Nephron progenitor cell (in vitro differentiated cells): ENCODE data around the gene LTK.

Experiments used
- DNase-seq: peaks from one replicate; pipeline ENCODE4 v3.0.0; 2021
- H3K27ac Mint-ChIP-seq: 2 replicates; pipeline ENCODE4 v1.8.0; 2021; ENCODE audit warnings: mild to moderate bottlenecking, moderate library complexity, mixed read lengths
- H3K27me3 Mint-ChIP-seq: 2 replicates; pipeline ENCODE4 v1.8.0; 2021; ENCODE audit warnings: mild to moderate bottlenecking, low read depth, mixed read lengths; ENCODE audit not compliant: poor library complexity
- H3K36me3 Mint-ChIP-seq: 2 replicates; pipeline ENCODE4 v1.8.0; 2021; ENCODE audit warnings: low read depth, mixed read lengths
- H3K4me1 Mint-ChIP-seq: 2 replicates; pipeline ENCODE4 v1.8.0; 2021; ENCODE audit warnings: mixed read lengths
- H3K4me3 Mint-ChIP-seq: 2 replicates; pipeline ENCODE4 v1.8.0; 2021; ENCODE audit warnings: mild to moderate bottlenecking, moderate library complexity, mixed read lengths
- H3K9me3 Mint-ChIP-seq: 2 replicates; pipeline ENCODE4 v1.8.0; 2021; ENCODE audit warnings: mild to moderate bottlenecking, moderate library complexity, mixed read lengths
- CTCF ChIP-seq: fragments of 200-600 bp; sonication (generic); IDR thresholded peaks from 2 replicates; pipeline ENCODE4 v1.5.0; 2021; ENCODE audit warnings: antibody characterized with exemption

The LTK gene

GRCh38 chr15:41482110-41482877 is 31.3 kb downstream of the LTK start:
- DNase-seq: no peak
- Mint-ChIP-seq H3K27ac (no peak overlapping the region), H3K9me3 (no peaks in the 10 kb centered on the region), H3K27me3 (no peaks in the 10 kb centered on the region), H3K4me1 (no peaks in the 10 kb centered on the region), H3K4me3 (no peak overlapping the region), H3K36me3 (peaks cover 64% of the 10 kb centered on the region)
- no peak for TF ChIP-seq CTCF

GRCh38 chr15:41480396-41481140 is 33.1 kb downstream of the LTK start:
- no peaks in the 10 kb centered on the region for H3K27me3 Mint-ChIP-seq
- no peaks in the 10 kb centered on the region for H3K4me1 Mint-ChIP-seq
- no peak for TF ChIP-seq CTCF
- peak overlapping the region; percentile 93 for H3K27ac Mint-ChIP-seq
- peaks cover 79% of the 10 kb centered on the region for H3K36me3 Mint-ChIP-seq
- no peak for DNase-seq
- H3K4me3 Mint-ChIP-seq: no peak overlapping the region
- H3K9me3 Mint-ChIP-seq: no peaks in the 10 kb centered on the region

GRCh38 chr15:41476416-41477048 is 37.1 kb downstream of the LTK start:
- no peak for TF ChIP-seq CTCF
- Mint-ChIP-seq H3K9me3 (no peaks in the 10 kb centered on the region), H3K36me3 (peaks cover 77% of the 10 kb centered on the region), H3K4me3 (no peak overlapping the region), H3K27ac (no peak overlapping the region), H3K27me3 (no peaks in the 10 kb centered on the region), H3K4me1 (no peaks in the 10 kb centered on the region)
- no peak for DNase-seq

- no peak overlapping the region for H3K4me3 Mint-ChIP-seq
- no peaks in the 10 kb centered on the region for H3K27me3 Mint-ChIP-seq
- H3K4me1 Mint-ChIP-seq: no peaks in the 10 kb centered on the region
- H3K9me3 Mint-ChIP-seq: no peaks in the 10 kb centered on the region
- H3K36me3 Mint-ChIP-seq: peaks cover 77% of the 10 kb centered on the region
- no peak overlapping the region for H3K27ac Mint-ChIP-seq
- TF ChIP-seq CTCF: no peak
- no peak for DNase-seq
Measured at GRCh38 chr15:41474941-41475340, 38.7 kb downstream of the LTK start.

GRCh38 chr15:41474436-41474835 is 39.2 kb downstream of the LTK start:
- TF ChIP-seq CTCF: no peak
- DNase-seq: no peak
- Mint-ChIP-seq H3K4me3 (no peak overlapping the region), H3K36me3 (peaks cover 79% of the 10 kb centered on the region), H3K27ac (no peak overlapping the region), H3K9me3 (no peaks in the 10 kb centered on the region), H3K4me1 (no peaks in the 10 kb centered on the region), H3K27me3 (no peaks in the 10 kb centered on the region)
